Measurements from ENCODE around the gene KRTAP9-1.
A peak's percentile ranks its signal among the peaks of the same experiment; 100 is the strongest.
"Not testable (repeated sequence)": the region's sequence is repeated elsewhere in the genome, so short reads cannot be mapped to it uniquely, and the experiment has no call there.

The KRTAP9-1 gene

DNA sequence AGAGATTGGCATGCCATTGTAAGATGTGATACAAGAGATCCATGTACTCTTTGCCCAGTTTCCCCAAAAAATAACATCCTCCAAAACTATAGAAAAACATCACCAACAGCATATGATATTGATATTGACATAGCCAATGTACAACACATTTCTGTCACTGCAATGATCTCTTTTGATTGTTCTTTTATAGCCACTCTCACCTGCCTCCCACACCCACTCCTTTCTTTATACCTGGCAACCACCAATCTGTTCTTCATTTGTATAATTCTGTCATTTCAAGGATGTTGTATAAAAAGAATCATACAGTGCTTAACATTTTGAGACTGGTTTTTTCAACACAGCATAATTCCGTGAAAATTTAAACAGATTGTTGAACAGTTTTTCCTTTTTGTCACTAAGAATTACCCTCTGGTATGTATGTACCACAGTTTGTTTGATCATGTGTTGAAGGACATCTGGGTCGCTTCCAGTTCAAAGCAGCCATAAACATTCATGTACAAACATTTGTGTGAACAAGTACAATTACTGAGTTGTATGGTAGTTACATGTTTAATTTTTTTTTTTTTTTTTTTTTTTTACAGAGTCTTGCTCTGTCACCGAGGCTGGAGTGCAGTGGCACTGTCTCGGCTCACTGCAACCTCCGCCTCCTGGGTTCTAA is 9.9 kb downstream of the KRTAP9-1 start:
- DNase-seq (ENCODE audit: low read depth in 2 of 2), result no peak
- no peak overlapping the region for H3K4me3 ChIP-seq (replicated peaks in 1 of 2; ENCODE audit: low read depth in 2 of 2, low read length in 2 of 2)
- TF ChIP-seq, protein P1, sequence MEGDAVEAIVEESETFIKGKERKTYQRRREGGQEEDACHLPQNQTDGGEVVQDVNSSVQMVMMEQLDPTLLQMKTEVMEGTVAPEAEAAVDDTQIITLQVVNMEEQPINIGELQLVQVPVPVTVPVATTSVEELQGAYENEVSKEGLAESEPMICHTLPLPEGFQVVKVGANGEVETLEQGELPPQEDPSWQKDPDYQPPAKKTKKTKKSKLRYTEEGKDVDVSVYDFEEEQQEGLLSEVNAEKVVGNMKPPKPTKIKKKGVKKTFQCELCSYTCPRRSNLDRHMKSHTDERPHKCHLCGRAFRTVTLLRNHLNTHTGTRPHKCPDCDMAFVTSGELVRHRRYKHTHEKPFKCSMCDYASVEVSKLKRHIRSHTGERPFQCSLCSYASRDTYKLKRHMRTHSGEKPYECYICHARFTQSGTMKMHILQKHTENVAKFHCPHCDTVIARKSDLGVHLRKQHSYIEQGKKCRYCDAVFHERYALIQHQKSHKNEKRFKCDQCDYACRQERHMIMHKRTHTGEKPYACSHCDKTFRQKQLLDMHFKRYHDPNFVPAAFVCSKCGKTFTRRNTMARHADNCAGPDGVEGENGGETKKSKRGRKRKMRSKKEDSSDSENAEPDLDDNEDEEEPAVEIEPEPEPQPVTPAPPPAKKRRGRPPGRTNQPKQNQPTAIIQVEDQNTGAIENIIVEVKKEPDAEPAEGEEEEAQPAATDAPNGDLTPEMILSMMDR (IDR thresholded peaks at IDR 0.05; ENCODE audit: low read depth, low read length), result no peak

- DNase-seq (ENCODE audit: low read depth in 2 of 2), result peak in 1 of 2 donors; percentile 36
- H3K4me3 ChIP-seq (replicated peaks in 1 of 2; ENCODE audit: low read depth in 2 of 2, low read length in 2 of 2), result no peak overlapping the region
- TF ChIP-seq, protein P1 (IDR thresholded peaks at IDR 0.05; ENCODE audit: low read depth, low read length), result no peak
Measured at GRCh38 chr17:41211845-41212466, 22.3 kb downstream of the KRTAP9-1 start.

- no peak for DNase-seq (ENCODE audit: low read depth in 2 of 2)
- H3K4me3 ChIP-seq (replicated peaks in 1 of 2; ENCODE audit: low read depth in 2 of 2, low read length in 2 of 2), result no peak overlapping the region
- TF ChIP-seq, protein P1 (IDR thresholded peaks at IDR 0.05; ENCODE audit: low read depth, low read length), result no peak
Measured at GRCh38 chr17:41212524-41213169, 23.0 kb downstream of the KRTAP9-1 start.

DNA sequence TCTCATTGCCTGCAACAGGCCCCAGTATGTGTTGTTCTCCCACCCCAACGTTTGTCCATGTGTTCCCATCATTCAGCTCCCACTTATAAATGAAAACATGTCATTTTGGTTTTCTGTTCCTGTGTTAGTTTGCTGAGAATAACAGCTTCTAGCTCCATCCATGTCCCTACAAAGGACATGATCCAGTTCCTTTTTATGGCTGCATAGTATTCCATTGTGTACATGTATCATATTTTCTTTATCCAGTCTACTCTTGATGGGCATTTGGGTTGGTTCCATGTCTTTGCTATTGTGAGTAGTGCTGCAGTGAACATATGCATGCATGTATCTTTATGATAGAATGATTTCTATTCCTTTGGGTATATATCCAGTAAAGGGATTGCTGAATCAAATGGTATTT is 26.0 kb downstream of the KRTAP9-1 start:
- no peak for DNase-seq (ENCODE audit: low read depth in 2 of 2)
- no peak overlapping the region for H3K4me3 ChIP-seq (replicated peaks in 1 of 2; ENCODE audit: low read depth in 2 of 2, low read length in 2 of 2)
- TF ChIP-seq, protein P1 (IDR thresholded peaks at IDR 0.05; ENCODE audit: low read depth, low read length), result no peak

GRCh38 chr17:41223821-41224220 is 34.1 kb downstream of the KRTAP9-1 start:
- no peak overlapping the region for H3K4me3 ChIP-seq (replicated peaks in 1 of 2; ENCODE audit: low read depth in 2 of 2, low read length in 2 of 2)
- DNase-seq (ENCODE audit: low read depth in 2 of 2), result peak in 1 of 2 donors; percentile 1
- TF ChIP-seq, protein P1 (IDR thresholded peaks at IDR 0.05; ENCODE audit: low read depth, low read length), result no peak

- H3K4me3 ChIP-seq (replicated peaks in 1 of 2; ENCODE audit: low read depth in 2 of 2, low read length in 2 of 2), result no peak overlapping the region
- no peak for DNase-seq (ENCODE audit: low read depth in 2 of 2)
- TF ChIP-seq, protein P1 (IDR thresholded peaks at IDR 0.05; ENCODE audit: low read depth, low read length), result no peak
Measured at GRCh38 chr17:41226051-41226450, 36.4 kb downstream of the KRTAP9-1 start.

DNA sequence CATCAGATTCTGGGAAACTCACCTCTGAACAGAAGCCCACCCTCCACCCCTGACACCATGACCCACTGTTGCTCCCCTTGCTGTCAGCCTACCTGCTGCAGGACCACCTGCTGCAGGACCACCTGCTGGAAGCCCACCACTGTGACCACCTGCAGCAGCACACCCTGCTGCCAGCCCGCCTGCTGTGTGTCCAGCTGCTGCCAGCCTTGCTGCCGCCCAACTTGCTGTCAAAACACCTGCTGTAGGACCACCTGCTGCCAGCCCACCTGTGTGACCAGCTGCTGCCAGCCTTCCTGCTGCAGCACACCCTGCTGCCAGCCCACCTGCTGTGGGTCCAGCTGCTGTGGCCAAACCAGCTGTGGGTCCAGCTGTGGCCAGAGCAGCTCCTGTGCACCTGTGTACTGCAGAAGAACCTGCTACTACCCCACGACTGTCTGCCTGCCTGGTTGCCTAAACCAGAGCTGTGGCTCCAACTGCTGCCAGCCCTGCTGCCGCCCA is 37.0 kb downstream of the KRTAP9-1 start, which contains the start of gene KRTAP9-2:
TSS of gene KRTAP9-2 (plus strand) at position 51 of the 498 bp plus-strand sequence. CDS start at position 58, 7 bp downstream.
- not testable (repeated sequence) for H3K4me3 ChIP-seq (replicated peaks in 1 of 2; ENCODE audit: low read depth in 2 of 2, low read length in 2 of 2); DNase-seq (ENCODE audit: low read depth in 2 of 2)

Data from cardiac fibroblast (primary cell).